Smooth muscle cell (in vitro differentiated cells): ENCODE measurements around the gene OTOGL. TPM values are rescaled to one million over a fixed set of nuclear protein-coding genes. Genes with fewer than 3 reads are reported as not detected.
A peak's percentile ranks its signal among the peaks of the same experiment; 100 is the strongest.

Experiments
- DNase-seq: peaks from one replicate; lab custom pipeline; 2025; ENCODE audit not compliant: unreplicated experiment; lab: John Stamatoyannopoulos, UW
- H2AFZ ChIP-seq: fragments of 200-600 bp; sonication (generic); 2 replicates; pipeline ENCODE4 v1.6.0; 2016; ENCODE audit warnings: antibody characterized with exemption, low read depth, mild to moderate bottlenecking
- H3F3A ChIP-seq: fragments of 200-600 bp; sonication (generic); 2 replicates; pipeline ENCODE4 v1.6.0; 2017; ENCODE audit warnings: antibody characterized with exemption, low read depth
- H3K27ac ChIP-seq: fragments of 200-600 bp; sonication (generic); 2 replicates; pipeline ENCODE4 v1.5.1; 2016; ENCODE audit warnings: low read depth, mild to moderate bottlenecking
- H3K27me3 ChIP-seq: fragments of 200-600 bp; sonication (generic); 2 replicates; pipeline ENCODE4 v1.6.1; 2016; ENCODE audit warnings: low read depth, mild to moderate bottlenecking
- H3K36me3 ChIP-seq: fragments of 200-600 bp; sonication (generic); 2 replicates; pipeline ENCODE4 v1.5.1; 2016; ENCODE audit warnings: low read depth
- H3K4me1 ChIP-seq: fragments of 200-600 bp; sonication (generic); 2 replicates; pipeline ENCODE4 v1.5.1; 2016; ENCODE audit warnings: low read depth
- H3K4me2 ChIP-seq: fragments of 200-600 bp; sonication (generic); 2 replicates; pipeline ENCODE4 v1.6.0; 2016; ENCODE audit warnings: mild to moderate bottlenecking
- H3K4me3 ChIP-seq: fragments of 200-600 bp; sonication (generic); 2 replicates; pipeline ENCODE4 v1.5.1; 2016; ENCODE audit warnings: mild to moderate bottlenecking
- H3K79me2 ChIP-seq: fragments of 200-600 bp; sonication (generic); 2 replicates; pipeline ENCODE4 v1.6.0; 2016; ENCODE audit warnings: low read depth, mild to moderate bottlenecking
- H3K9ac ChIP-seq: fragments of 200-600 bp; sonication (generic); 2 replicates; pipeline ENCODE4 v1.6.0; 2016; ENCODE audit warnings: low read depth
- H3K9me3 ChIP-seq: fragments of 200-600 bp; sonication (generic); replicated peaks from 2 replicates; pipeline ENCODE4 v1.5.1; 2016; ENCODE audit warnings: low read depth
- H4K20me1 ChIP-seq: fragments of 200-600 bp; sonication (generic); 2 replicates; pipeline ENCODE4 v1.6.0; 2016; ENCODE audit warnings: low read depth
- WGBS: methylation state at CpG from one replicate; pipeline ENCODE4 v1.1.7; 2016; ENCODE audit warnings: low lambda C conversion rate; 5-methylcytosine and 5-hydroxymethylcytosine counted together
- polyA plus RNA-seq: library from polyadenylated mRNA; unstranded; fragments of >200 nt; fragmentation: Nextera tagmentation; extraction: Ambion mirVana; gene quantifications from 2 replicates; pipeline ENCODE4 v1.2.1, GENCODE V29; 2016
- total RNA-seq: library from RNA; depleted of rRNA; stranded (reverse); fragments of >200 nt; gene quantifications from 2 replicates; pipeline ENCODE4 v1.2.3, GENCODE V29; 2014
- TF ChIP-seq, protein P1 (sequence below): fragments of 200-600 bp; sonication (generic); IDR thresholded peaks from 2 replicates; pipeline ENCODE4 v1.5.1; 2017; ENCODE audit warnings: borderline replicate concordance, mild to moderate bottlenecking, antibody characterized with exemption; ENCODE audit not compliant: insufficient read depth, poor library complexity, severe bottlenecking

The OTOGL gene
- total and polyA plus RNA-seq, 2 experiments from 2014 or later: 0.09 TPM; not detected in 1

GRCh38 chr12:80317899-80318298 lies 218.6 kb downstream of the OTOGL start:
- Histone ChIP-seq H3K4me3 (no peak overlapping the region), H3K27me3 (no peaks in the 10 kb centered on the region), H3K79me2 (no peaks in the 10 kb centered on the region), H4K20me1 (no peaks in the 10 kb centered on the region), H3K4me2 (no peak overlapping the region), H3K9me3 (no peaks in the 10 kb centered on the region), H3F3A (no peaks in the 10 kb centered on the region), H3K4me1 (peaks cover 6% of the 10 kb centered on the region), H3K27ac (no peak overlapping the region), H2AFZ (no peak overlapping the region), H3K9ac (no peak overlapping the region), H3K36me3 (no peaks in the 10 kb centered on the region)
- 0% methylated on average over 1 of the region's 1 CpG for WGBS
- no peak for DNase-seq
- TF ChIP-seq, protein P1, sequence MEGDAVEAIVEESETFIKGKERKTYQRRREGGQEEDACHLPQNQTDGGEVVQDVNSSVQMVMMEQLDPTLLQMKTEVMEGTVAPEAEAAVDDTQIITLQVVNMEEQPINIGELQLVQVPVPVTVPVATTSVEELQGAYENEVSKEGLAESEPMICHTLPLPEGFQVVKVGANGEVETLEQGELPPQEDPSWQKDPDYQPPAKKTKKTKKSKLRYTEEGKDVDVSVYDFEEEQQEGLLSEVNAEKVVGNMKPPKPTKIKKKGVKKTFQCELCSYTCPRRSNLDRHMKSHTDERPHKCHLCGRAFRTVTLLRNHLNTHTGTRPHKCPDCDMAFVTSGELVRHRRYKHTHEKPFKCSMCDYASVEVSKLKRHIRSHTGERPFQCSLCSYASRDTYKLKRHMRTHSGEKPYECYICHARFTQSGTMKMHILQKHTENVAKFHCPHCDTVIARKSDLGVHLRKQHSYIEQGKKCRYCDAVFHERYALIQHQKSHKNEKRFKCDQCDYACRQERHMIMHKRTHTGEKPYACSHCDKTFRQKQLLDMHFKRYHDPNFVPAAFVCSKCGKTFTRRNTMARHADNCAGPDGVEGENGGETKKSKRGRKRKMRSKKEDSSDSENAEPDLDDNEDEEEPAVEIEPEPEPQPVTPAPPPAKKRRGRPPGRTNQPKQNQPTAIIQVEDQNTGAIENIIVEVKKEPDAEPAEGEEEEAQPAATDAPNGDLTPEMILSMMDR: no peak

DNA sequence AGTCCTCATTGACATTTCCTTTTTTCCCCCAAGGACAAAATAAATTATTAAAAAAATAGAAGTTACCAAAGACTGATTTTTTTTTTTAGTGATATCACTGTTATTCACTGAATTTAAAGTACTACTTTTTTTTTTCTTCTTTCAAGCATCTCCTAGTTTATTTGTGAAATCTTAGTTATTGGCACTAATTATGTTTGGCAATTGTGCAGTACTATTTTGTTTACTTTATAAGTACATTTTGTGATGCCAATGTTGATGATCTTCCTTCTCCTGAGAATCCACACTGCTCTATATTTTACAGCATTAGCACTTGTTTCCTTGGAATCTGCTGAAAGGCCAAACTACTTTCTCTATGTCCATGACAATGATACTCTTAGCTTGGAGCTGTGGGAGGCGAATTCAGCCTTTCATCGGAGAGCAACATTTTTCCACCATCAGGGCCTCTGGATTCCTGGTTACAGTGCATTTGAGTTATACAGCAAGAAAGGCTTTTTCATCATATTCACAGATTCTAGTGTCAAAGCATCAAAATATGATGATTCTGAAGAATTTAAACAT lies 220.9 kb downstream of the OTOGL start:
- WGBS: 60% methylated on average over 2 of the region's 2 CpGs
- H3K36me3 ChIP-seq: no peaks in the 10 kb centered on the region
- TF ChIP-seq, protein P1: no peak

GRCh38 chr12:80321653-80322052 lies 222.3 kb downstream of the OTOGL start:
- Histone ChIP-seq H3K27ac (no peak overlapping the region), H3F3A (no peaks in the 10 kb centered on the region), H3K4me1 (peaks cover 6% of the 10 kb centered on the region), H3K4me3 (no peak overlapping the region), H2AFZ (peak overlapping the region; percentile 24), H3K79me2 (no peaks in the 10 kb centered on the region), H3K9me3 (no peaks in the 10 kb centered on the region), H3K9ac (no peak overlapping the region), H3K36me3 (no peaks in the 10 kb centered on the region), H3K27me3 (no peaks in the 10 kb centered on the region), H4K20me1 (no peaks in the 10 kb centered on the region), H3K4me2 (peak overlapping the region; percentile 43)
- TF ChIP-seq, protein P1: no peak
- DNase-seq: no peak
- 54% methylated on average over 2 of the region's 2 CpGs for WGBS

More for the DNA sequence above, 220.9 kb downstream of the OTOGL start:
- no peaks in the 10 kb centered on the region for H4K20me1 ChIP-seq
- H3K79me2 ChIP-seq: no peaks in the 10 kb centered on the region
- H3K9me3 ChIP-seq: no peaks in the 10 kb centered on the region
- H3K9ac ChIP-seq: no peak overlapping the region
- no peak for DNase-seq
- peaks cover 6% of the 10 kb centered on the region for H3K4me1 ChIP-seq
- H3F3A ChIP-seq: no peaks in the 10 kb centered on the region
- no peak overlapping the region for H3K27ac ChIP-seq
- no peaks in the 10 kb centered on the region for H3K27me3 ChIP-seq
- H3K4me2 ChIP-seq: no peak overlapping the region
- H3K4me3 ChIP-seq: no peak overlapping the region
- no peak overlapping the region for H2AFZ ChIP-seq

DNA sequence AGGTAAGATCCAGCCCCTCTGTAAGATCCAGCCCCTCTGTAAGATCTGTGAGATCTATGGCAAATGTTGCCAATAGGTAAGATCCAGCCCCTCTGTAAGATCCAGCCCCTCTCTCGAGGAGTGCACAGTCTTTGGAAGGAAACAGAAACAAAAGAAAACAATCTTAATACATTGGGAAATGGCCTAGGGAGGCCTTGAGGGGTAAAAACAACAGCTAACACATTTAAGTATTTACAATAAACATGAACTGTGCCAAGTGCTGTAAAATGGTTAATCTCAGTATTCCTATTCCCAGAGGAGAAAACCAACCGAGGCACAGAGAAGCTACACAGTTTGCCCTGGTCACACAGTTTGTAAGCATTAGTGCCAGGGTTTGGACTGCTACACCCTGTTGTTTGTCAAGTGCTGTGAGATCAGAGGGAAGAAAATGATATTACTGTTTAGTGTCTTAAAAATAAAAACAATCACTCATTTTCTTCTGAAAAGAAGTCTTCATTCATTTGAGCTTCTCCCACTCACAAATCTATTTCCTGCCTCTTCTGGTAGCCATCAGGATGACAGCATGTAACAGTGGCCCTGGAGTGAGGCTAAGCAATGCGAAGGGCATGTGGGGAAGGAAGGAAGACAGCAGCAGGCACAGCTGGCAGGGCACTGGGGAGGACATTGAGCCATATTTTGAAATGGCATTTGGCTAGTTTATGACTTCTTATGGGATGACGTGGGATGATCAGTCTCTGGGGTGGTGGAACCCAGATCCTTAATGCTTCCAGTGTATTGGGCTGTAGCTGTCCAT lies 226.0 kb downstream of the OTOGL start:
- Histone ChIP-seq H3K27me3 (no peaks in the 10 kb centered on the region), H3F3A (no peaks in the 10 kb centered on the region), H3K9ac (no peak overlapping the region), H3K36me3 (no peaks in the 10 kb centered on the region), H3K4me3 (no peak overlapping the region), H3K27ac (no peak overlapping the region), H4K20me1 (no peaks in the 10 kb centered on the region), H3K4me1 (no peaks in the 10 kb centered on the region), H3K79me2 (no peaks in the 10 kb centered on the region), H2AFZ (peak overlapping the region; percentile 47), H3K4me2 (no peak overlapping the region), H3K9me3 (no peaks in the 10 kb centered on the region)
- DNase-seq: no peak
- 68% methylated on average over 4 of the region's 4 CpGs for WGBS
- TF ChIP-seq, protein P1: no peak
